GM18520 (cell line): ENCODE measurements around the gene WRNIP1.
"Not testable (repeated sequence)": the region's sequence is repeated elsewhere in the genome, so short reads cannot be mapped to it uniquely, and the experiment has no call there.

Source experiments
- ATAC-seq: cut with Tn5 transposase; IDR thresholded peaks from one replicate; pipeline ENCODE4 v1.9.1; 2021; ENCODE audit not compliant: unreplicated experiment

The WRNIP1 gene

GRCh38 chr6:2760882-2761842 is 4.0 kb upstream of the WRNIP1 start:
- no peak for ATAC-seq

DNA sequence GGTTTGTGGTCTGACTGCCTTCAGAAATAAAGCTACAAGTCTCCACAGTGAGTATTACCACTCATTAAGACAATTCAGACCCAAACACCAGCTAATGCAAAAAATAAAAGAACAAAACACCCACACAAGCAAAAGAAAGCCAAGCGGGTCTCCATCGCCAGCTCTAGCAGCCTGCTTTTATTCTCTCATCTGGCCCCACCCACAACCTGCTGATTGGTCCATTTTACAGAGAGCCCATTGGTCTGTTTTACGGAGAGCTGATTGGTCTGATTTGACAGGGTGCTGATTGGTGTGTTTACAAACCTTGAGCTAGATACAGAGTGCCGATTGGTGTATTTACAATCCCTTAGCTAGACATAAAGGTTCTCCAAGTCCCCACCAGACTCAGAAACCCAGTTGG is 2.3 kb upstream of the WRNIP1 start:
- ATAC-seq, result not testable (repeated sequence)

GRCh38 chr6:2763345-2763841 is 1.8 kb upstream of the WRNIP1 start:
- ATAC-seq, result no peak

DNA sequence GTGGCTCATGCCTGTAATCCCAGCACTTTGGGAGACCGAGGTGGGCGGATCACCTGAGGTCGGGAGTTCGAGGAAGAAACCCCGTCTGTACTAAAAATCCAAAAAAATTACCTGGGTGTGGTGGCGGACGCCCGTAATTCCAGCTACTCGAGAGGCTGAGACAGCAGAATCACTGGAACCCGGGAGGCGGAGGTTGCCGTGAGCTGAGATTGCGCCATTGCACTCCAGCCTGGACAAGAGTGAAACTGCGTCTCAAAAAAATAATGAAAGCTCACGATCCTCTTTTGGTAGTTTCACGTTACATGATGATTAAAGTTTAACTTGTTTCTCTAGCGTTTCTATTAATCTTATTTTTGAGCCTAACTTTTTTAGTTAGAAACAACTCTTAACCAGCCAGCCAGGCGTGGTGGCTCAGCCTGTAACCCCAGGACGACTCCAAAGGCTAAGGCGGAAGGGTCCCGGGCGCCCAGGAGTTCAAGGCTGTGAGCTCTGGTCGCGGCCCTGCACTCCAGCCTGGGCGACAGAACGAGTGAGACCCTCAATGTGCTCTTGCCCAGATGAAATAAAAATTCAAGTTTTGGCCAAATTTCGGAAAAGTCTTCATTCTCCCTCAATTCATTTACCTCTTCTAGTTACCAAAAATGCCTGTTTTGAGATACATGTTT is 1.2 kb upstream of the WRNIP1 start:
- ATAC-seq, result no peak

DNA sequence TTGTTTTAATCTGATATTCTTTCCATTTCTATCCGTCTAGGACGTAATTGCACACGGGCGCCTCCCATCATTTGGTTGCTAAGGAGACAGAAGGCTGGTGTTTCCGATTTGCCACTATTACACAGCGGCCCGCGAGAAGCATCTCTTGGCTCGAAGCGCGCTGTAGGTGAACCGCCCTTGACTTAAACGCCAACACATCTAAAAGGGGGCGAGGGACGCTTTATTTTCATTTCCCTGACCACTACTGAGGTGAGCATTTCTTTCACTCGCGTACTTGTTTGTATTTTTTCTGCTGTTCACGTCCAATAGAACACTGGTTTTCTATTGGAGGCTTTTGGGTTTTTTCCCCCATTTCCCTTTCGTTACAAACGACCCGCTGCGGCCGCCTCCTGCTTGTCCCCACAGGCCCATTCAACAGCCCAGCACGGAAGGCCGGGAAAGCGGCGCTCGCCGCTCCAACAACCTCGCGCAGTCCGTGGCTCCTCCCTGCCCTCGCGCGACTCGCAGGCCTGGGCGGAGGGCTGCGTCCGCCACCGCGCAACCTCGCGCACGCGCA is 505 bp upstream of the WRNIP1 start:
- ATAC-seq, result peak; percentile 21

DNA sequence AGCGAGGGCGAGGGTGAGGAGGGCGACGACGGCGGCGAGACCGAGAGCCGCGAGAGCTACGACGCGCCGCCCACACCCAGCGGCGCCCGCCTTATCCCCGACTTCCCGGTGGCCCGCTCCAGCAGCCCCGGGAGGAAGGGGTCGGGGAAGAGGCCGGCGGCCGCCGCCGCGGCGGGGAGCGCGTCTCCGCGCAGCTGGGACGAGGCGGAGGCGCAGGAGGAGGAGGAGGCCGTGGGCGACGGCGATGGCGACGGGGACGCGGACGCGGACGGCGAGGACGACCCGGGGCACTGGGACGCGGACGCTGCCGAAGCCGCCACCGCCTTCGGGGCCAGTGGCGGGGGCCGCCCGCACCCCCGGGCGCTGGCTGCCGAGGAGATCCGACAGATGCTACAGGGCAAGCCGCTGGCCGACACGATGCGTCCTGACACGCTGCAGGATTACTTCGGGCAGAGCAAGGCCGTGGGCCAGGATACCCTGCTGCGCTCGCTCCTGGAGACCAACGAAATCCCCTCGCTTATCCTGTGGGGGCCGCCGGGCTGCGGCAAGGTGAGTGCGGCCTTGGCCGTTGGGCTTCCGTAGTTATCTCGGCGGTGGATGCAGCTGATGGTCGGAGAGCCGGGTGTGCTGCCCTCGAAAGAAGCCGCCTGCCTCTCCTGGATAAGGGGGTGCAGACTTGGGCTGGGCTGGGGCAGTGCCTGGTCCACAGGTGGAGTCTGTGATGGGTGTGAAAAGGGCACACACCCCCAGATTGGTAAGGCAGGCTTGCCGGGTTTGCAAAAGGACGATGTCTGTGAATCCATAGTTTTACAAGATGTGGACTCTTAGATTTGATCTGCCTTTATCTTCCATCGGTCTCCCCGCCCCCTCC is 938 bp downstream of the WRNIP1 start:
- ATAC-seq, result no peak

GRCh38 chr6:2766767-2767656 is 1.8 kb downstream of the WRNIP1 start:
- ATAC-seq, result no peak

DNA sequence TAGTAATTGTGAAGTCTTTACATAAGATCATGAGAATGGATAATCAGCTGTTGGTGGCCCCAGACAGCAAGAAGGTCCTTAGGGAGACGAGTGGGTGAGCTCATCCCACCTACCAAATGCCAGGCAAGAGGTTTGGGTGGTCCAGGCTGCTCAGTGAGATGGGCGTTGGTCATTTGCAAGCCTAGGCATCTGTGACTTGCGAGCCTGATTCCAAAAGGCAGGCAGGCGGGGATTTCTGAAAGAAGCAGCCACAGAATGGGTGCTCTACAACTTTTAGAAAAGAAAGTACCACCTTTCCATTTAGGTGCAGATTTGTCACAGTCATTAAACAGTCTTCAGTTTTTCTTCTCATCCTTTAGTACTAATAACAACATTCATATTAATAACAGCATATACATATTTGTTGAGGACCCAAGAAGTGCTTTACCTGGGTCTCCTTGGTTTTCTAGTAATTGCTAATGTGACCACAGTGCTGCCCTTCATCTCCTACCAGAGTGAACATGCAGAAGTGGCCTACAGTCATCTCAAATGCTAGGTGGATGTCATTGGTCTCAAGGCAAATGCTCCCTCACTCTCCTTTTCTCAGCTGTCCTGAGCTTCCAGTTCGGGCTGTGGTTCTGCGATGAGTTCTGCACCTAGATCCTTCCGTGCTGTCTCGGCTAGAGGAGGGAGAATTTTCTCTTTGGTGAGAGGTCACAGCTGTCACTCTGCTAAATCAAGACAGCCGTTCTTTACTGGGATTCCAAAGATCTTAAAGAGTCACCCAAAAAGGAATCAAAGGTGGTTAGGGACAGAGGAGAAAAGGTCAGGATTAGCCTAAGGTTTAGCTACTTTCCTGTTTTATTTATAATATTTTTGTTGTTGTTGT is 2.7 kb downstream of the WRNIP1 start:
- ATAC-seq, result no peak

DNA sequence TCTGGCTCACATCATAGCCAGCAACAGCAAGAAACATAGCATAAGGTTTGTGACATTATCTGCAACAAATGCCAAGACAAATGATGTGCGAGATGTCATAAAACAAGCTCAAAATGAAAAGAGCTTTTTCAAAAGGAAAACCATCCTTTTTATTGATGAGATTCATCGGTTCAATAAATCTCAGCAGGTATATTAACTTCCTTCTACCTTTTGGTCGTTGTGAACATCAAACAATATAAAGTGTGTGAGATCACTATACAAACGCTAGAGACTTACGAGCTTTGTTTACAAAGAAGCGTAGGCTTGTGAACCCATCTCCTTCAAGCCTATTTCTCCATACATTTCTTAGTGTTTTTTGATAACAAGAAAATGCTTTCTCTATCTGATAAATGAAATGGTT is 3.5 kb downstream of the WRNIP1 start:
- ATAC-seq, result no peak

- ATAC-seq, result no peak
Measured at GRCh38 chr6:2770171-2770570, 5.0 kb downstream of the WRNIP1 start.

DNA sequence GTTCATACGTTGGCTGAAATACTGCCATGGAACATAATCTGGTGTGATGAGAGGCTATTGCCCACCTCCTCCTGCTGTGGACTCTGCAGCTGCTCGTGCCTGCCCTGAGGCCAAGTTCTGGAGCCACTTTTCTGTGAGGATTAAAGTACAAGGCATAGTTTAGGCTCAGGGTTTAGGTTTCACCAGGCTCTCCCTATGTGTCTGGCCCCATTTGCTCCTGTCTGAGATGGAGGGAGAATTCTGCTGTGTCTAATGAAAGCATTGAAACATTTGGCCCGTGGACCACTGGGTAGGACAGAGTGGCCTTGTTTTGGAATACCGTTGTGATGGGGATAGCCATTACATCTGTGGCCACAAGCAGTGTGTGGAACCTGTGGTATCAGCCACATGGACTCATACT is 5.9 kb downstream of the WRNIP1 start:
- ATAC-seq, result no peak

- no peak for ATAC-seq
Measured at GRCh38 chr6:2772840-2773239, 7.6 kb downstream of the WRNIP1 start.

DNA sequence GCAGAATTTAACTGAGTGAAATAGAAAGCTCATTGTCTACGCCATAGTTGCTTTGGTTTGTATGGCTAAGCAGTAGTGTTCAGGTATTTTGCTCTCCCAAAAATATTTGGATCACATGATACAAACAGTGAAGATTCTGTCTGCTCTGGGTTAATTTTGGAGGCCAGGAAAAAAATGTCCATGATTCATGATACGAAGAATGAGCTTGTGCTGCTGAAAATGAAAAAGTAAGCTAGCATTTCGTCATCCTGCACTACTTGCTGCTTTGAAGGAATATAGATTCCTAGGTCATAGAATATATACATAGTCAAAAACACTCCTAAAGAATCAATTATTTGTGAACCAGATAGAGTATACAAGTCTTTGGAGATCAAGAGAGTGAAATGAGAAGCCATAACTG is 8.3 kb downstream of the WRNIP1 start:
- no peak for ATAC-seq

GRCh38 chr6:2775003-2775402 is 9.8 kb downstream of the WRNIP1 start:
- no peak for ATAC-seq

- ATAC-seq, result no peak
Measured at GRCh38 chr6:2777249-2777648, 12.1 kb downstream of the WRNIP1 start.

- ATAC-seq, result no peak
Measured at GRCh38 chr6:2780102-2780737, 15.0 kb downstream of the WRNIP1 start.

GRCh38 chr6:2781685-2782355 is 16.6 kb downstream of the WRNIP1 start:
- ATAC-seq, result no peak

GRCh38 chr6:2782356-2782708 is 17.1 kb downstream of the WRNIP1 start:
- no peak for ATAC-seq
